ENCODE data around the gene GABRG3.

DNA sequence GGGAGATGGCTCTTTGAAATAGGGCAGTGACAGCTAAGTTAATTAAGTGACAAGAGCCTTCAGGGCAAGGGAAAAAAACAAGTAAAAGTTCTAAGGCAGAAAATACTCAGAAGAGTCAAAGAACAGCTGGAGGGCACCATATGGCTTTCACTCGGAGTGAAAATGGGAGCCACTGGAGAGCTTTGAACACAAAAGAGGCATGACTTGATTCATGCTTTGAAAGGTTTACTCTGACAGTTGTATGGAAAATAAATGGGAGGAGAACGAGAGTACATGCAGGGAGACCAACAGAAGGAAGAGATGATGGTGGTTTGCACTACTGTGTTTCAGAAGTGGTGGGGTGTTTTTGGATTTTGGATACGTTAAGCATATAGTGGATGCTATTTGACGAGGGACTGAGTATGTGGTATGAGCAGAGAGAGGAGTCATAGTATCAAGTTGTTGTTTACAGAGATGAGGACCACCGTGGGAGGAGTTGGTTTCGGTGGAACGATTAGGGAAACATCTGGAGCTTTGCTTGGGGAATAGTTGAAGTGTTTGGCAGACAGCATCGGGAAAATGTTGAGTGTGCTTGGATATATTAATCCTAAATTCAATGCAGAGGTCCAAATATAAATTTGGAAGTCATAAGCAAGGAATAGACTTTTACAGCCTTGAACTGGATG is 411.5 kb downstream of the GABRG3 start:
- TF ChIP-seq, protein P1, sequence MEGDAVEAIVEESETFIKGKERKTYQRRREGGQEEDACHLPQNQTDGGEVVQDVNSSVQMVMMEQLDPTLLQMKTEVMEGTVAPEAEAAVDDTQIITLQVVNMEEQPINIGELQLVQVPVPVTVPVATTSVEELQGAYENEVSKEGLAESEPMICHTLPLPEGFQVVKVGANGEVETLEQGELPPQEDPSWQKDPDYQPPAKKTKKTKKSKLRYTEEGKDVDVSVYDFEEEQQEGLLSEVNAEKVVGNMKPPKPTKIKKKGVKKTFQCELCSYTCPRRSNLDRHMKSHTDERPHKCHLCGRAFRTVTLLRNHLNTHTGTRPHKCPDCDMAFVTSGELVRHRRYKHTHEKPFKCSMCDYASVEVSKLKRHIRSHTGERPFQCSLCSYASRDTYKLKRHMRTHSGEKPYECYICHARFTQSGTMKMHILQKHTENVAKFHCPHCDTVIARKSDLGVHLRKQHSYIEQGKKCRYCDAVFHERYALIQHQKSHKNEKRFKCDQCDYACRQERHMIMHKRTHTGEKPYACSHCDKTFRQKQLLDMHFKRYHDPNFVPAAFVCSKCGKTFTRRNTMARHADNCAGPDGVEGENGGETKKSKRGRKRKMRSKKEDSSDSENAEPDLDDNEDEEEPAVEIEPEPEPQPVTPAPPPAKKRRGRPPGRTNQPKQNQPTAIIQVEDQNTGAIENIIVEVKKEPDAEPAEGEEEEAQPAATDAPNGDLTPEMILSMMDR (IDR thresholded peaks at IDR 0.05; ENCODE audit: insufficient read depth, low read length), result no peak
- TF ChIP-seq, protein P2, sequence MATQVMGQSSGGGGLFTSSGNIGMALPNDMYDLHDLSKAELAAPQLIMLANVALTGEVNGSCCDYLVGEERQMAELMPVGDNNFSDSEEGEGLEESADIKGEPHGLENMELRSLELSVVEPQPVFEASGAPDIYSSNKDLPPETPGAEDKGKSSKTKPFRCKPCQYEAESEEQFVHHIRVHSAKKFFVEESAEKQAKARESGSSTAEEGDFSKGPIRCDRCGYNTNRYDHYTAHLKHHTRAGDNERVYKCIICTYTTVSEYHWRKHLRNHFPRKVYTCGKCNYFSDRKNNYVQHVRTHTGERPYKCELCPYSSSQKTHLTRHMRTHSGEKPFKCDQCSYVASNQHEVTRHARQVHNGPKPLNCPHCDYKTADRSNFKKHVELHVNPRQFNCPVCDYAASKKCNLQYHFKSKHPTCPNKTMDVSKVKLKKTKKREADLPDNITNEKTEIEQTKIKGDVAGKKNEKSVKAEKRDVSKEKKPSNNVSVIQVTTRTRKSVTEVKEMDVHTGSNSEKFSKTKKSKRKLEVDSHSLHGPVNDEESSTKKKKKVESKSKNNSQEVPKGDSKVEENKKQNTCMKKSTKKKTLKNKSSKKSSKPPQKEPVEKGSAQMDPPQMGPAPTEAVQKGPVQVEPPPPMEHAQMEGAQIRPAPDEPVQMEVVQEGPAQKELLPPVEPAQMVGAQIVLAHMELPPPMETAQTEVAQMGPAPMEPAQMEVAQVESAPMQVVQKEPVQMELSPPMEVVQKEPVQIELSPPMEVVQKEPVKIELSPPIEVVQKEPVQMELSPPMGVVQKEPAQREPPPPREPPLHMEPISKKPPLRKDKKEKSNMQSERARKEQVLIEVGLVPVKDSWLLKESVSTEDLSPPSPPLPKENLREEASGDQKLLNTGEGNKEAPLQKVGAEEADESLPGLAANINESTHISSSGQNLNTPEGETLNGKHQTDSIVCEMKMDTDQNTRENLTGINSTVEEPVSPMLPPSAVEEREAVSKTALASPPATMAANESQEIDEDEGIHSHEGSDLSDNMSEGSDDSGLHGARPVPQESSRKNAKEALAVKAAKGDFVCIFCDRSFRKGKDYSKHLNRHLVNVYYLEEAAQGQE (IDR thresholded peaks at IDR 0.05; ENCODE audit: insufficient replicate concordance, low read depth), result no peak

All from HL-60 (cell line).